RPMI7951 (cell line): ENCODE results near the gene MTG2. TPM values are rescaled to one million over a fixed set of nuclear protein-coding genes. Genes with fewer than 3 reads are reported as not detected.

Experiments used
- DNase-seq: peaks from one replicate; pipeline ENCODE4 v3.0.0-alpha.2; 2012; ENCODE audit warnings: low read depth
- total RNA-seq: library from RNA; depleted of rRNA; stranded (reverse); fragments of >200 nt; shearing (Covaris generic); gene quantifications from 2 replicates; pipeline ENCODE4 v1.2.3, GENCODE V29; 2014

The MTG2 gene
- total RNA-seq, 1 experiment from 2014 or later, result 28.1 TPM

DNA sequence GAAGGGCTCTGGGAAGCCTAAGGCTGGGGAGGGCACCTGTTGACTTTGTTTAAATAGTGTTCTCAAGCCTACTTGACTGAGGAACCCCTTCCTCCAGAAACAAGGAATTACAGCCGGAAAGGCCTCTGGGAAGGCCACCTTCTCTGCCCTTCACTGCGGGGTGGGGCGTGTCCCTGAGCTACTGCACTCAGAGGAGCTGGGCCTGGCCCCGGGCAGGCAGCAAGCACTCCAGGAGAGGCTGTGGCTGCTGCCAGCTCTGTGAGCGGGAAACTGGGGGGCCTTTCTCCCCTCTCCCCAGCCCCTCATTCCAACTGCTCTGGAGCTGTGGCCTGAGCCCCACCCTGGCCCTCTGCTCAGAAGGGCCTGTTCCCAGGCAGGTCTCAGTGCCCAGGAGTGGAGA is 51.5 kb downstream of the MTG2 start:
- DNase-seq, result no peak

DNA sequence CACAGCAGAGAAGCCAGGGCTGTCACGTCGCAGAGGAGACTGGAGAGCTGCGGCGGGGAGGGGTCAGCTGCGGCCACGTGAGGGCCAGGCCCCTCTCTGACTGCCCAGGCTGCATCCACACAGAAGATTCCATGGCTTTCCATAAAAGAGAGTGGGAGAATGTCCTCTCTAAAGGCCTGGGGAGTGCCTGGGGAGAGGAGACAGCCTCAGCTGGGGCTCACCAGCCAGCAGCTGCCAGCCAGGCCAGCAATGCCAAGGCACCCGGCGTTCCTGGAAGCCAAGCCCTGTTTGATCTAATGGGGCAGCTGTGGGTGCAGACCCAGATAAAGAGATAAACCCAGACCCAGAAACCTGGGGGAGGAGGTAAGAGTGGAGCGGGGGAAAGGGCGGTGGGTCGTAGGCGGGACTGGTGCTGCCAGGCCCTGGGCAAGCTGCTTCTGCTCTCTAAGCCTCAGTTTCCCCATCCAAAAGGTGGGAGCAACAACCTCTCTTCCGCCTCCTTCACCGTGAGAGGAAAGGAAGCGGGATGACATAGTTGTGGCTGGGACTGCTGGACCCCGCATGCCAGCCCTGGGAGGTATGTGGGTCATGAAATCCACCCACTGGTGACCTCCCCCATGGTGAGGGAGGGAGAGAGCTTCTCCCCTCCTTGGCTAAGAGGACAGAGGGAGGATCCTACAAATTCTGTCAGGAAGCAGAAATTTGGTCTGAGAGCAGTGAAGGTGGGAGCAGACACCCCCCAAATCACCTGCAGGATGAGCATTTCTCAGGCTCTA is 52.4 kb downstream of the MTG2 start:
- DNase-seq, result no peak

GRCh38 chr20:62235777-62236157 is 52.9 kb downstream of the MTG2 start:
- no peak for DNase-seq

GRCh38 chr20:62236200-62236599 is 53.4 kb downstream of the MTG2 start:
- DNase-seq, result no peak

DNA sequence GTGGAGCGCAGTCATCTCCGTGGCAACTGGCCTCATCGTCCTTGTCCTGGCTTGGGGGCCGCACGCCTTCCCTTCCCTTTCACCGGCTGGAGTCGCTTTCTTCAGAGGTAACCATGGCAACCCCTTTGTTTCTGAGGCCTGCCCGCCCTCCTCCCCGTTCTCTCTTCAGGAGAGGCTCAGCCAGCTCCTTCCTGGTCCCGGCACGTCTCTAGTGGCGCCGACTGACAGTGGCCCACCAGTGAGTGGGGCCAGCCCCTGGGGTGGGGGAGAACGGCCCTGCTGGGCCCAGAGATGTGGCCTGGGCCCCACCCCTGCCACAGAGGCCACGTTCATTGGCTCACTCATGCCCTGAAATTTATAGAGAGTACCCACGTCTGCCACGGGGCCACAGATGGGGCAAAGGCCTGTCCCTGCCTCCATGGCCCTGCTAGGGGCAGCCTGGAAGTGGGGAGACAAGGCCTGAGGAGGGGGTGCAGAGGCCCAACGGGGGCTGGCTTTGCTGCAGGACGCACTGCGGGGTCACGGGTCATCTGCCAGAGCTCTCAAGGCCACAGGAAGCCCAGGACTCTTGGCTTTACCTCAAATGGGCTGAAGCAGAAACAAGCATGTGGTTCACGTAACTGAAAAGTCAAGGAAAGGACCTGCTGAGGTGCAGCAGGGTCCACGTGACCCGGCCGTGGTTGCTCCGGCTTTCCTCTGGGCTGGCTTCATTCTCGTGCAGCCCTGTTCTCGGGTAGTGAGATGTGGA is 54.1 kb downstream of the MTG2 start:
- no peak for DNase-seq

DNA sequence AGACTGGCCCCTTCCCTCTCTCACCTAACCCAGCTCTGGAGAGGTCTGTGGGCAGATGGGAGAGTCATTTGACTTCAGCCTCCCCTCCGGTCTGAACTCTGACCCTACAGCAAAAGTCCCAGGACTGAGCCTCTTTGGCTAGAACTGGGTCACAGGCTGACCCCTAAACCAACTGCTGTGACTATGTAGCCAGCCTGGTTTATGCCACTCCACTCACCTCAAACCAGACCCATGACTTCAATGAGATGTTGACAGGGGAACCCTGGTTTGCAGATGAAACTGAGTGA is 54.6 kb downstream of the MTG2 start:
- no peak for DNase-seq

GRCh38 chr20:62237801-62238568 is 55.2 kb downstream of the MTG2 start, which contains the start of gene OSBPL2:
Gene OSBPL2, plus strand, starts transcription at chr20:62238521. Its CDS starts 17,664 bp downstream, at chr20:62256185.
- DNase-seq, result peak; percentile 97

GRCh38 chr20:62238569-62239277 is 55.9 kb downstream of the MTG2 start:
- peak; percentile 14 for DNase-seq

GRCh38 chr20:62239278-62239879 is 56.6 kb downstream of the MTG2 start:
- peak; percentile 16 for DNase-seq

- DNase-seq, result no peak
These were observed 57.3 kb downstream of the MTG2 start for GRCh38 chr20:62240020-62240685.

DNA sequence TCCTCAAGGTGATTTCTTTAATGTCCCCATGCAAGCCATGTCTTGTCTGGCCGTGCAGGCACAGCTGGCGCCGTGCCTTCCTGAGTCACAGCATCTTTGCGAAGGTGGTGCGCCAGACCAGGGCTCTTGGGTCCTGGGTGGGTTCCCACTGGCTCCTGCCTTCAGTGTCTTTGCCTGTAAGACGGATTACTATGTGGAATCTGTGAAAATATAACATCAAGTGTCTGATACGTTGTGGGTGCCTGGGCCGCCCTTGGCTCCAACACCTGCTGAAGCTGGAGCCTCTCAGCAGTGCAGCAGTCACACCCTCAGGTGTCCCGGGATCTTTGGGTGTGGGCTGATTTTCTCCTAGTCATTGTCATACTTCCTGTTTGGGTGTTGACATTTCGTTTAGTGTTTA is 58.7 kb downstream of the MTG2 start:
- DNase-seq, result no peak

- DNase-seq, result no peak
These were observed 59.3 kb downstream of the MTG2 start for GRCh38 chr20:62242176-62242575.

DNA sequence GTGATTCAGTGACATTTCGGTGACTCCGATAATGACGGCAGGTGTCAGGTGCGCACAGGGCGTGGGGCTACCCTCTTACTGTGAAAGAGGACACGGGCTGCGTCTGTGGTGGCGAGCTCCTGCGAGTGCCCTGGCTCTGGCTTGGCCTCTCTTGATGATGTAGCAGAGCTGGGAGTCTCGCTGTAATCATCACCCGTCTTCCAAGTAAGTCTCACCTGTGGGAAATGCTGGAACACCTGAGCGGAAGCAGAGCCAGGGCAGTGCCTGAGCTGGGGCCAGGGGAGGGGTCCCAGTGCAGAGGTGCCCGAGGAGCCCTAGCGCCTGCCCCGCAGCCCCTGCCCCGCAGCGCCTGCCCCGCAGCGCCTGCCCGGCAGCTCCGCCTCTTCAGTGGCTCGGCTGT is 60.3 kb downstream of the MTG2 start:
- no peak for DNase-seq

DNA sequence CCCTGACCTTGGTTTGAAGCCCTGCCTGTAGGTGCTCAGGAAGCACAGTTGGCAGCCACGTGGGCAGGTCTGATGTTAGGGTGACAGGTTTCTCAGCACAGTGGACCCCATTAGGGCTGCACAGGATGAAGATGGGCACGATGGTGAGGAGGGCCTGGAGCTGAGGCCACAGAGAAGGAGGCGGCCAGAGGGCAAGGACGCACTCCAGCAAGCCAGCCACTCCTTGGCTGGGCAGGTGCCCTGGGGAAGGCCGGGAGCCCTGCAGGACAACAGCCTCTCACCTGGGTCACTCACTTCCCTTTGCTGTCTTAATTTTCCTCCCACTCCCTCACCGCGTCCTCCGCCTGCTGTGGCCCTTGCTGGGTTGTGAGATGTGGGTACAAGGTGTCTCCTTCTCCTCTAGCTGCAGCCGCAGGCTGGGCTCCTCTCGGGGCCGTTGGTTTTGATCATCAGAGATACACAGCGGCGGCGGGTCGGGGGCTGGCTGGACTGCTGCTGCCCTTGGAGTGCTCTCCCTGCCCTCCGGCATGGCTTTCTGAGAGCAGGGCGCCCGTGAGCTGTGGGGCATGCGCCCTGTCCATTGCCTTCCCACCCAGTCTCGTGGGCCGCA is 61.2 kb downstream of the MTG2 start:
- no peak for DNase-seq

GRCh38 chr20:62244644-62245108 is 61.8 kb downstream of the MTG2 start:
- DNase-seq, result no peak

DNA sequence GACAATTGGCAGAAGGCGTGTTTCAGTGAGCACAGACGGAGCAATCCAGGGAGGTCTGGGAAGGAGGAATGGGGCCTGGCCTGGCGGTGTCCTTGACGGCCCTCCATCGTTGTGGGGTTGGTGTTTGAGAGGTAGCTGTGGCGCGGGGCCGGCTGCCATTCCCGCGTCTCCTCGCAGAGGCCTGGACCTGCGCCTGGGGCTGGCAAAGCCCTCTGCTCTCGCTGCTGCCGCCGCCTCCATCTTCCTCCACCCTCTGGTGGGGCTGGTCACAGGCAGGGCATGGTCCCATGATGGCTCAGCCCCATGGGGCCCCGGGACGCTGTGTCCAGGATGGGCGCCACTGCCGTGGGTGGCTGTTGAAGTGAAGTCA is 63.1 kb downstream of the MTG2 start:
- DNase-seq, result no peak

GRCh38 chr20:62246431-62246830 is 63.6 kb downstream of the MTG2 start:
- no peak for DNase-seq

- no peak for DNase-seq
These were observed 64.2 kb downstream of the MTG2 start for GRCh38 chr20:62246872-62247652.

- DNase-seq, result no peak
These were observed 66.2 kb downstream of the MTG2 start for GRCh38 chr20:62248890-62249560.
